A549 treated with RU486 at 1 μM for 4 hours (cell line): ENCODE data around the gene HSD3B2. TPM values are rescaled to one million over a fixed set of nuclear protein-coding genes. Genes with fewer than 3 reads are reported as not detected.

Experiments used
- total RNA-seq: library from RNA; stranded (reverse); fragments of 200-300 nt; extraction: Qiagen RNA extraction; gene quantifications from 5 replicates; pipeline ENCODE4 v1.2.3, GENCODE V29; 2022; ENCODE audit warnings: low read depth

The HSD3B2 gene
- not detected in 5 replicates for total RNA-seq

GRCh38 chr1:119414950-119415349 is at the start of gene HSD3B2:
Gene HSD3B2 (plus strand): TSS chr1:119415150. CDS start chr1:119415420, 270 bp downstream.

GRCh38 chr1:119368554-119368953 is 46.4 kb upstream of the HSD3B2 start, which contains the start of gene HAO2:
Gene HAO2 (plus strand): TSS chr1:119368785. CDS start chr1:119381086, 12,301 bp downstream.

Other genes starting within 250 kb of the HSD3B2 start
- not detected in 5 replicates for gene HAO2, start 46.4 kb upstream of the HSD3B2 start, total RNA-seq
- not detected in 5 replicates for gene HSD3B1, start 92.1 kb downstream of the HSD3B2 start, total RNA-seq
- gene ZNF697, start 233.1 kb downstream of the HSD3B2 start, total RNA-seq: 1.3 to 2.1 TPM (median 1.9 TPM) in 5 replicates